ENCODE results near the gene ANGPTL2.
"Not testable (repeated sequence)": the region's sequence is repeated elsewhere in the genome, so short reads cannot be mapped to it uniquely, and the experiment has no call there.

Gene ANGPTL2

DNA sequence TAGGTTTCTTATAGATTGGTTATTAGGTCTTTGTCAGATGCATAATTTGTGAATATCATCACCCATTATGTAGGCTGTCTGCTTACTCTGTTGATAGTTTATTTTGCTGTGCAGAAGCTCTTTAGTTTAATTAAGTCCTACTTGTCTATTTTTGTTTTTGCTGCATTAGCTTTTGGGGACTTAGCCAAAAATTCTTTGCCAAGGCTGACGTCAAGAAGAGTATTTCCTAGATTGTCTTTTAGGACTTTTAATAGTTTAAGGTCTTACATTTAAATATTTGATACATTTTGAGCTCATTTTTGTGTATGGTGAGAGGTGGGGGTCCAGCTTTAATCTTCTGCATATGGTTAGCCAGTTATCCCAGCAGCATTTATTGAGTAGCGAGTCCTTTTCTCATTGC, 24.8 kb upstream of the ANGPTL2 start:
- no peaks in the 10 kb centered on the region for H3K36me3 Mint-ChIP-seq (ENCODE audit: low read depth)
- H3K4me3 Mint-ChIP-seq: no peak overlapping the region
- H3K4me1 Mint-ChIP-seq (ENCODE audit: low read depth): no peaks in the 10 kb centered on the region
- peaks cover 33% of the 10 kb centered on the region for H3K27me3 Mint-ChIP-seq (ENCODE audit: low read depth)
- no peak overlapping the region for H3K27ac Mint-ChIP-seq
- no peaks in the 10 kb centered on the region for H3K9me3 Mint-ChIP-seq
- no peak for DNase-seq (ENCODE audit: low spot score)

GRCh38 chr9:127146841-127147240, 24.4 kb upstream of the ANGPTL2 start:
- not testable (repeated sequence) for H3K4me3 Mint-ChIP-seq; DNase-seq (ENCODE audit: low spot score); H3K9me3 Mint-ChIP-seq; H3K4me1 Mint-ChIP-seq (ENCODE audit: low read depth); H3K36me3 Mint-ChIP-seq (ENCODE audit: low read depth); H3K27ac Mint-ChIP-seq
- H3K27me3 Mint-ChIP-seq (ENCODE audit: low read depth): peaks cover 34% of the 10 kb centered on the region

DNA sequence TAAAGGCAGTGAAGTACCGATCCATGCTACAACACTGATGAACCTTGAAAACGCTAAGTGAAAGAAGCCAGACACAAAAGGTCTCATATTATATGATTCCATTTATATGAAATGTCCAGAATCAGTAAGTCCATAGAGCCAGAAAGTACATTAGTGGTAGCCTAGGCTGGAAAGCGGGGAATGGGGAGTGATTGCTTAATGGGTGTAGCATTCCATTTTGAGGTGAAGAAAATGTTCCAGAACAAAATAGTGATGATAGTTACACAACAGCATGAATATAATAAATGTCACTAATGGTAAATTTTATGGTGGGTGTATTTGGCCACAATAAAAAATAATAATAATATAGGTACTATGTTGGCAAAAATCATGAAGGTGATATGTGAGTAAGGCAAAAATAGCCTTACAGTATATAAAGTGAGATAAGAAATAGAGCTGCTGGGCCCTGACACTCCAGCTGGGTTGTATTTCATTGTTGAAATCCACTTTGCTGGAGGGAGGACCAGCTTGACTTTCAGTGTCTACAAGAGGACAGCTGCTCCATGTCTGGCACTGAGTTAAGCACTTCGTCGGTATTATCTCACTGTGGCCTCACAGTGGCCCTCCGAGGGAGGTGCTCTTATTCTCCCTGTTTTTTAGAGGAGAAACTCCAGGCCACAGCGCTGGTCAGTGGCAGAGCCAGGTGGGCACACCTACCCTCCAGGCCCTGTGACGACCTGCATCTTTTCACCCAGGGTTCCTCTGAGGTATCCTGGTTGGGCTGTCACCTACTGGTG, 22.4 kb upstream of the ANGPTL2 start:
- H3K9me3 Mint-ChIP-seq: no peaks in the 10 kb centered on the region
- no peaks in the 10 kb centered on the region for H3K4me1 Mint-ChIP-seq (ENCODE audit: low read depth)
- H3K27me3 Mint-ChIP-seq (ENCODE audit: low read depth): peaks cover 33% of the 10 kb centered on the region
- DNase-seq (ENCODE audit: low spot score): no peak
- H3K27ac Mint-ChIP-seq: no peak overlapping the region
- H3K4me3 Mint-ChIP-seq: no peak overlapping the region
- H3K36me3 Mint-ChIP-seq (ENCODE audit: low read depth): no peaks in the 10 kb centered on the region

DNA sequence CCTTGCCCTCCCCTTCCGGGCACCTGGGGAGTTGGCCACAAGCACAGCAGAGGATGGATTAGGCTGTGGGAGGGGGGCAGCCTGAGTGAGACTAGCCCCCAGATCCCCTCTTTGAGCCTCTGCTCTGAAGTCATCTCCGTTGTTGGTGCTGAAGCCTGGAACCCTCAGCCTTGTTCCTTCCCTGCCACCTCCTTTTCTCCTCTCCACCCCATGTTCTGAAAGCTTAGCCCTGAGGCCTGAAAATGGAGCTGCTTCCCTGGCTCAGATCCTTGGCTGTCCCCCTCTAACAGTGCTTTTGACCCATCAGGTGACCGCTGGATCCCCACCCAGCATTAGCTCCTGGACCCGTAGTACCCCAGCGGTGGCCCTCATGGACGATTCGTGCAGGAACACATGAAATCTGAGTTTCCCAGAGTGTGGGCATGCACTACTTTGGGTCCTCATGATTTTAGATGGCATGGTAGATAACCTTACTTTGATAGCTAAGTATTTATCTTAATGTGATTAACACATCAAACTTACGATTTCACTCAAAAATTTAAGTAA, 21.6 kb upstream of the ANGPTL2 start:
- no peak overlapping the region for H3K27ac Mint-ChIP-seq
- no peak for DNase-seq (ENCODE audit: low spot score)
- peaks cover 33% of the 10 kb centered on the region for H3K27me3 Mint-ChIP-seq (ENCODE audit: low read depth)
- H3K9me3 Mint-ChIP-seq: no peaks in the 10 kb centered on the region
- H3K36me3 Mint-ChIP-seq (ENCODE audit: low read depth): no peaks in the 10 kb centered on the region
- no peak overlapping the region for H3K4me3 Mint-ChIP-seq
- H3K4me1 Mint-ChIP-seq (ENCODE audit: low read depth): no peaks in the 10 kb centered on the region

GRCh38 chr9:127142931-127143464, 20.6 kb upstream of the ANGPTL2 start:
- no peak overlapping the region for H3K4me3 Mint-ChIP-seq
- no peaks in the 10 kb centered on the region for H3K36me3 Mint-ChIP-seq (ENCODE audit: low read depth)
- H3K27ac Mint-ChIP-seq: no peak overlapping the region
- no peak for DNase-seq (ENCODE audit: low spot score)
- peaks cover 33% of the 10 kb centered on the region for H3K27me3 Mint-ChIP-seq (ENCODE audit: low read depth)
- no peaks in the 10 kb centered on the region for H3K4me1 Mint-ChIP-seq (ENCODE audit: low read depth)
- H3K9me3 Mint-ChIP-seq: no peaks in the 10 kb centered on the region

GRCh38 chr9:127142291-127142690, 19.9 kb upstream of the ANGPTL2 start:
- Mint-ChIP-seq H3K4me1 (ENCODE audit: low read depth) (no peaks in the 10 kb centered on the region), H3K27ac (no peak overlapping the region), H3K36me3 (ENCODE audit: low read depth) (no peaks in the 10 kb centered on the region), H3K9me3 (no peaks in the 10 kb centered on the region), H3K4me3 (no peak overlapping the region), H3K27me3 (ENCODE audit: low read depth) (peaks cover 29% of the 10 kb centered on the region)
- no peak for DNase-seq (ENCODE audit: low spot score)

DNA sequence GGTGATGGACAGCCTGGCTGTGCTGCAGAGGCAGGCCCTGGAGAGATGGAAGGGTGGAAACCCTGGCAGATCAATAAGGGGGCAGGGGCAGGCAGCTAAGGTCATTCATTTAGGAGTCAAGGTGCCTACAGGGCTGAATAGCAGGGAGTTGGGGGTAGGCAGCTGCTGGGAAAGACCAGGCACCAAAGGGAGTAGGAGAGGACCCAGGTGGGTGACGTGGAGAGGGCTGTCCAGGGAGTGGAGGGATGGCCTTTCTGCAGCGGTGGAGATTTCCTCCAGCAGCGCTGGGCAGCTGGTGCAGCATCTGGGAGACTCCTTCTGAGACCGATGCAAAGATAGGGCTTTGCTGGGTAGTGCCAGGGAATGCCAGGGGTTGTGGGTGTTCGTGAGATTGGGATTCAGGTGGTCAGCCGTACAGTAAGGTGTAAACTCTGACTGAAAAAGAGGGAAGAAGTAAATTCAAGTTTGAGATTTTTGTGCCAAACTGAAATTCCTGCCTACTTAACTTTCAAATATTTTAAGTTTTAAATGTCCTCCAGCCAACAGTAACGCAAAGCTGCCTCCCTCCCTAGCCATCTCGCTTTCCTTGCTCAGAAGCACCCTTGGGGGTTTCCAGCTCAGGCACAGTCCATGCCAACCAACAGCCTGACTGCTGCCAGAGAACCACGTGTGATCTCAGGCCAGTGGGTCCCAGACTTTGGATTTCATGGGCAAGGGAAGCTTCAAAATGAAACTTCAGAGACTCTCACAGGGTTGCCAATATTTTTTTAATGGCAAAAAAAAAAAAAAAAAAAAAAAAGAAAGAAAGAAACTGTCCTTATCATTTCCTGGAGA, 18.6 kb upstream of the ANGPTL2 start:
- Mint-ChIP-seq H3K36me3 (ENCODE audit: low read depth) (no peaks in the 10 kb centered on the region), H3K4me1 (ENCODE audit: low read depth) (no peaks in the 10 kb centered on the region), H3K27ac (no peak overlapping the region), H3K4me3 (no peak overlapping the region), H3K9me3 (no peaks in the 10 kb centered on the region), H3K27me3 (ENCODE audit: low read depth) (peaks cover 27% of the 10 kb centered on the region)
- no peak for DNase-seq (ENCODE audit: low spot score)

DNA sequence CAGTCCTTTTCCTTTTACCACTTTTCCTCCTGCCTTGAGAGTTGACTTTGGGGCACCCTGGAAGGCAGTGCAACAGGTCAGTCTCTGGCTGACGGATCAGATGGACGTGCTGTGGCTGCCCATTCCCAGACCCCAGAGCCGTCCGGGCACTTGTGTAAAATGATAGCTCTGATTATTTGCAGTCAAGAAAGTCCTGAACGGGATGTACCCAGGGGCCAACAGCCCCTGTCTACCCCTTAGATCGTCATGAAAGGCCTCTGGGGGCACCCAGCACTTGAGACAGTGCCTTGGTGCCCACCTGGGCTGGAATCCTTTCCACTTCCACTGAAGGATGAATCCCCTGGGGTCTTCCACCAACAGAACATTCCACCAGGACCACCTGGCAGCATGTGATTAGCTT, 17.7 kb upstream of the ANGPTL2 start:
- Mint-ChIP-seq H3K27ac (no peak overlapping the region), H3K36me3 (ENCODE audit: low read depth) (no peaks in the 10 kb centered on the region)

GRCh38 chr9:127139775-127140174, 17.3 kb upstream of the ANGPTL2 start:
- Mint-ChIP-seq H3K27ac (no peak overlapping the region), H3K4me1 (ENCODE audit: low read depth) (no peaks in the 10 kb centered on the region), H3K27me3 (ENCODE audit: low read depth) (peaks cover 24% of the 10 kb centered on the region), H3K4me3 (no peak overlapping the region), H3K9me3 (no peaks in the 10 kb centered on the region), H3K36me3 (ENCODE audit: low read depth) (no peaks in the 10 kb centered on the region)
- no peak for DNase-seq (ENCODE audit: low spot score)

More for the DNA sequence above, 17.7 kb upstream of the ANGPTL2 start:
- DNase-seq (ENCODE audit: low spot score): no peak
- Mint-ChIP-seq H3K9me3 (no peaks in the 10 kb centered on the region), H3K4me1 (ENCODE audit: low read depth) (no peaks in the 10 kb centered on the region), H3K27me3 (ENCODE audit: low read depth) (peaks cover 24% of the 10 kb centered on the region), H3K4me3 (no peak overlapping the region)

DNA sequence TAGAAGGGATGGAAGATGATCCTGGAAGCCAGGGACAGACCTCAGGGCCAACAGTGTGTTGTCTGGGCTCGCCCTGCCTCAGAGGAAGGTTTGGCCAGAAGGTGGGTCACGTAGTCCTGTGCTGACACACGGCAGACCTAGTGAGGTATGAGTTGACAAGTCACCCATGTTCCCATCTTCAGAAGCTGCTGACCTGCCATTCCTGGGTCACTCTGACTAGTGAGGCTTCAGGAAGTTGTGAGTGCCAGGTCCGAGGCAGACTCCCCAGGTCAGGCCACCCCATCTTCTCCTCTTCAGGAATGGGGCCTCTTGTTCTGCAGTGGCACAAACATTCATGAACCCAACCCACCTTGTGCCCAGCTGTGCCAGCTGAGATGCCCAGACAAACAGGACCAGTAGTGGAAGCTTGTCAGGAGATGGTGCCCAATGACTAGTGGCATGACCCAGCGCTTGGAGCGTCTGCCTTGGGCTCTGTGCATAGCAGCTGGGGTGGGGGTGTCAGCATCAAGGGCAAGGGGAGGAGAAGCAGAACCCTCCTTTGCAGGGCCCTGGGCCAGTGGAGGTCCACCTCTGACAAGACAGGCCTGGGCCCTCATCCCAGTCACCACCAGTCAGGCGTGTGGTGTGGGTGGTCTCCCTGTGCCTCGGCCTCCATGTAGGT, 16.8 kb upstream of the ANGPTL2 start:
- Mint-ChIP-seq H3K4me1 (ENCODE audit: low read depth) (no peaks in the 10 kb centered on the region), H3K27me3 (ENCODE audit: low read depth) (peaks cover 24% of the 10 kb centered on the region), H3K4me3 (no peak overlapping the region), H3K9me3 (no peaks in the 10 kb centered on the region), H3K36me3 (ENCODE audit: low read depth) (no peaks in the 10 kb centered on the region), H3K27ac (no peak overlapping the region)
- no peak for DNase-seq (ENCODE audit: low spot score)

- H3K4me1 Mint-ChIP-seq (ENCODE audit: low read depth): no peaks in the 10 kb centered on the region
- no peaks in the 10 kb centered on the region for H3K36me3 Mint-ChIP-seq (ENCODE audit: low read depth)
- H3K27ac Mint-ChIP-seq: no peak overlapping the region
- DNase-seq (ENCODE audit: low spot score): no peak
- H3K9me3 Mint-ChIP-seq: no peaks in the 10 kb centered on the region
- H3K27me3 Mint-ChIP-seq (ENCODE audit: low read depth): peaks cover 19% of the 10 kb centered on the region
- H3K4me3 Mint-ChIP-seq: no peak overlapping the region
These were observed 16.0 kb upstream of the ANGPTL2 start for GRCh38 chr9:127138444-127138843.

GRCh38 chr9:127137640-127138360, 15.4 kb upstream of the ANGPTL2 start:
- DNase-seq (ENCODE audit: low spot score): no peak
- no peak overlapping the region for H3K27ac Mint-ChIP-seq
- H3K4me3 Mint-ChIP-seq: no peak overlapping the region
- H3K9me3 Mint-ChIP-seq: no peaks in the 10 kb centered on the region
- H3K36me3 Mint-ChIP-seq (ENCODE audit: low read depth): no peaks in the 10 kb centered on the region
- H3K4me1 Mint-ChIP-seq (ENCODE audit: low read depth): no peaks in the 10 kb centered on the region
- H3K27me3 Mint-ChIP-seq (ENCODE audit: low read depth): peaks cover 15% of the 10 kb centered on the region

GRCh38 chr9:127136880-127137639, 14.6 kb upstream of the ANGPTL2 start:
- Mint-ChIP-seq H3K36me3 (ENCODE audit: low read depth) (no peaks in the 10 kb centered on the region), H3K9me3 (no peaks in the 10 kb centered on the region), H3K4me3 (no peak overlapping the region), H3K27ac (no peak overlapping the region), H3K27me3 (ENCODE audit: low read depth) (peaks cover 10% of the 10 kb centered on the region), H3K4me1 (ENCODE audit: low read depth) (no peaks in the 10 kb centered on the region)
- DNase-seq (ENCODE audit: low spot score): no peak

Measured in T-helper 2 cell treated with Interferon-gamma antibody and Interleukin-4, amounts not matched to agents 5 μg/mL and 100 μg/mL, for 36 hours (primary cell).